Measurements from ENCODE around the gene PKD2L2. TPM values are rescaled to one million over a fixed set of nuclear protein-coding genes. Genes with fewer than 3 reads are reported as not detected.
"Not testable (repeated sequence)": the region's sequence is repeated elsewhere in the genome, so short reads cannot be mapped to it uniquely, and the experiment has no call there.

Gene PKD2L2
- total and polyA plus RNA-seq, 4 donors, result 0.08 TPM; not detected in 3

GRCh38 chr5:137845472-137845871 is 43.8 kb upstream of the PKD2L2 start:
- Histone ChIP-seq H3K36me3 (ENCODE audit: control insufficient read depth in 4 of 4, insufficient read depth in 3 of 4, low read depth in 1 of 4, low read length in 3 of 4) (no peaks in the 10 kb centered on the region), H3K27ac (ENCODE audit: low read depth in 1 of 2, low read length in 2 of 2) (no peak overlapping the region), H3K9ac (ENCODE audit: low read depth in 1 of 2, low read length in 2 of 2) (no peak overlapping the region), H3K4me1 (ENCODE audit: control insufficient read depth in 4 of 4, insufficient read depth in 4 of 4, low read length in 3 of 4) (no peaks in the 10 kb centered on the region), H3K9me3 (ENCODE audit: control insufficient read depth in 4 of 4, low read length in 3 of 4) (no peaks in the 10 kb centered on the region), H3K4me3 (ENCODE audit: low read depth in 1 of 3, low read length in 3 of 3) (no peak overlapping the region), H3K27me3 (ENCODE audit: control insufficient read depth in 4 of 4, insufficient read depth in 4 of 4, low read length in 3 of 4) (peaks cover 0 to 2% (median 0%) of the 10 kb centered on the region in 4 donors)
- no peak for TF ChIP-seq RAD21 (IDR thresholded peaks at IDR 0.05)
- no peak for TF ChIP-seq HNF4A (conservative IDR thresholded peaks at IDR 0.05)
- TF ChIP-seq CTCF (IDR thresholded peaks at IDR 0.05; ENCODE audit: low read depth, low read length, missing input control), result no peak
- TF ChIP-seq NR2F2 (IDR thresholded peaks at IDR 0.05), result no peak
- no peak for TF ChIP-seq RXRA (IDR thresholded peaks at IDR 0.05)
- TF ChIP-seq SP1 (IDR thresholded peaks at IDR 0.05), result no peak
- no peak for TF ChIP-seq GABPA (IDR thresholded peaks at IDR 0.05 in 1 of 2, conservative IDR thresholded peaks at IDR 0.05 in 1 of 2)
- no peak for TF ChIP-seq EGR1 (IDR thresholded peaks at IDR 0.05; ENCODE audit: low read depth in 2 of 2)
- no peak for TF ChIP-seq ATF3 (IDR thresholded peaks at IDR 0.05)
- TF ChIP-seq HNF4G (IDR thresholded peaks at IDR 0.05), result no peak
- TF ChIP-seq TAF1 (conservative IDR thresholded peaks at IDR 0.05), result no peak
- no peak for TF ChIP-seq FOXA2 (IDR thresholded peaks at IDR 0.05)
- no peak for DNase-seq (ENCODE audit: low spot score)

GRCh38 chr5:137847687-137848086 is 41.6 kb upstream of the PKD2L2 start:
- H3K27me3 ChIP-seq (ENCODE audit: control insufficient read depth in 4 of 4, insufficient read depth in 4 of 4, low read length in 3 of 4), result peaks cover 0 to 2% (median 0%) of the 10 kb centered on the region in 4 donors
- no peaks in the 10 kb centered on the region for H3K36me3 ChIP-seq (ENCODE audit: control insufficient read depth in 4 of 4, insufficient read depth in 3 of 4, low read depth in 1 of 4, low read length in 3 of 4)
- H3K9me3 ChIP-seq (ENCODE audit: control insufficient read depth in 4 of 4, low read length in 3 of 4), result no peaks in the 10 kb centered on the region
- DNase-seq (ENCODE audit: low spot score), result no peak
- H3K9ac ChIP-seq (ENCODE audit: low read depth in 1 of 2, low read length in 2 of 2), result no peak overlapping the region
- 93% methylated on average over 6 of the region's 6 CpGs for WGBS
- H3K4me3 ChIP-seq (ENCODE audit: low read depth in 1 of 3, low read length in 3 of 3), result no peak overlapping the region
- TF ChIP-seq ATF3 (IDR thresholded peaks at IDR 0.05), result no peak
- no peak for TF ChIP-seq MAX (IDR thresholded peaks at IDR 0.05)
- no peak for TF ChIP-seq TAF1 (conservative IDR thresholded peaks at IDR 0.05)
- TF ChIP-seq SP1 (IDR thresholded peaks at IDR 0.05), result no peak
- TF ChIP-seq FOXA2 (IDR thresholded peaks at IDR 0.05), result no peak
- no peak for TF ChIP-seq JUND (IDR thresholded peaks at IDR 0.05)
- no peak for TF ChIP-seq NR2F2 (IDR thresholded peaks at IDR 0.05)
- no peak overlapping the region for H3K27ac ChIP-seq (ENCODE audit: low read depth in 1 of 2, low read length in 2 of 2)
- H3K4me1 ChIP-seq (ENCODE audit: control insufficient read depth in 4 of 4, insufficient read depth in 4 of 4, low read length in 3 of 4), result no peaks in the 10 kb centered on the region

- H3K27me3 ChIP-seq (ENCODE audit: control insufficient read depth in 4 of 4, insufficient read depth in 4 of 4, low read length in 3 of 4); H3K36me3 ChIP-seq (ENCODE audit: control insufficient read depth in 4 of 4, insufficient read depth in 3 of 4, low read depth in 1 of 4, low read length in 3 of 4); H3K27ac ChIP-seq (ENCODE audit: low read depth in 1 of 2, low read length in 2 of 2); H3K4me3 ChIP-seq (ENCODE audit: low read depth in 1 of 3, low read length in 3 of 3); DNase-seq (ENCODE audit: low spot score); H3K4me1 ChIP-seq (ENCODE audit: control insufficient read depth in 4 of 4, insufficient read depth in 4 of 4, low read length in 3 of 4); H3K9me3 ChIP-seq (ENCODE audit: control insufficient read depth in 4 of 4, low read length in 3 of 4); H3K9ac ChIP-seq (ENCODE audit: low read depth in 1 of 2, low read length in 2 of 2): not testable (repeated sequence)
These were observed 36.1 kb upstream of the PKD2L2 start for GRCh38 chr5:137853165-137853564.

All from liver (tissue), 9 donors.